Endothelial cell of umbilical vein (primary cell): ENCODE results near the gene OR51V1. TPM values are rescaled to one million over a fixed set of nuclear protein-coding genes. Genes with fewer than 3 reads are reported as not detected.

Experiments
- BruUV-seq: library from RNA; stranded (reverse); fragments of 400-500 nt; replicated peaks from 2 replicates; lab custom pipeline; 2021; lab: Mats Ljungman, UMichigan
- CTCF ChIA-PET: fragments of 300-600, 350-600 bp; sonication (Branson Sonifier 250); formaldehyde crosslinking; loops from one replicate; lab custom pipeline; 2021; ENCODE audit warnings: antibody characterized with exemption, inconsistent platforms; lab: Charles Lee
- POLR2A ChIA-PET: fragments of 300-600, 350-600 bp; sonication (Branson Sonifier 250); formaldehyde crosslinking; loops from one replicate; lab custom pipeline; 2021; ENCODE audit warnings: antibody characterized with exemption, inconsistent platforms; lab: Charles Lee
- DNase-seq: peaks from one replicate; pipeline ENCODE4 v3.0.0-alpha.2; 2011; ENCODE audit warnings: low read depth, low spot score
- FAIRE-seq: peaks from 2 replicates; lab custom pipeline; 2011; peaks lifted over from hg19 to GRCh38; lab: Jason Lieb, UNC
- H2AFZ ChIP-seq: 2 replicates; pipeline ENCODE4 v1.6.0; 2012; ENCODE audit warnings: low read depth, low read length, control low read depth, inconsistent platforms
- H3K27ac ChIP-seq: 2 replicates; pipeline ENCODE4 v1.5.1; 2011; ENCODE audit warnings: low read depth, mild to moderate bottlenecking, control low read depth, low read length, moderate library complexity; ENCODE audit not compliant: insufficient read depth
- H3K27me3 ChIP-seq, 2 experiments: 2 replicates each; pipeline versions ENCODE4 v1.6.0 to v1.6.1; 2011; ENCODE audit warnings: low read length in 2 of 2, mixed read lengths in 1 of 2; ENCODE audit not compliant: control insufficient read depth in 2 of 2, insufficient read depth in 2 of 2
- H3K36me3 ChIP-seq, 2 experiments: 2 replicates in 1 of 2; 3 replicates in 1 of 2; pipeline ENCODE4 v1.5.1; 2011; ENCODE audit warnings: low read length in 2 of 2, mild to moderate bottlenecking in 1 of 2, moderate library complexity in 1 of 2; ENCODE audit not compliant: control insufficient read depth in 2 of 2, insufficient read depth in 2 of 2; ENCODE audit errors: extremely low read depth in 1 of 2
- H3K4me1 ChIP-seq: 3 replicates; pipeline ENCODE4 v1.5.1; 2011; ENCODE audit warnings: mild to moderate bottlenecking, low read length; ENCODE audit not compliant: control insufficient read depth, insufficient read depth; ENCODE audit errors: extremely low read depth
- H3K4me2 ChIP-seq: 2 replicates; pipeline ENCODE4 v1.6.1; 2011; ENCODE audit warnings: low read length, control low read depth, mixed read lengths; ENCODE audit not compliant: insufficient read depth
- H3K4me3 ChIP-seq, 3 experiments: fragments of 200-600 bp in 1 of 3; sonication (generic), shearing (Covaris generic) in 1 of 3; replicated peaks in 1 of 3; 2 replicates each; pipeline ENCODE4 v1.5.1; 2011 to 2016; ENCODE audit warnings: control low read depth in 3 of 3, low read length in 3 of 3, mild to moderate bottlenecking in 2 of 3, inconsistent platforms in 1 of 3, low read depth in 1 of 3, moderate library complexity in 1 of 3; ENCODE audit not compliant: insufficient read depth in 1 of 3
- H3K79me2 ChIP-seq: 2 replicates; pipeline ENCODE4 v1.6.0; 2012; ENCODE audit warnings: low read length, inconsistent platforms; ENCODE audit not compliant: control insufficient read depth, insufficient read depth
- H3K9ac ChIP-seq: replicated peaks from 2 replicates; pipeline ENCODE3; 2011; ENCODE audit warnings: low read length, control low read depth; ENCODE audit not compliant: insufficient read depth; ENCODE audit errors: extremely low read depth
- H3K9me1 ChIP-seq: replicated peaks from 3 replicates; pipeline ENCODE4 v1.6.0; 2011; ENCODE audit warnings: mild to moderate bottlenecking, low read length; ENCODE audit not compliant: control insufficient read depth, insufficient read depth; ENCODE audit errors: extremely low read depth
- H3K9me3 ChIP-seq: replicated peaks from 2 replicates; pipeline ENCODE4 v1.5.1; 2012; ENCODE audit warnings: low read length, inconsistent platforms; ENCODE audit not compliant: control insufficient read depth, insufficient read depth
- H4K20me1 ChIP-seq: replicated peaks from 2 replicates; pipeline ENCODE3; 2011; ENCODE audit warnings: mild to moderate bottlenecking, low read length; ENCODE audit not compliant: control insufficient read depth, insufficient read depth; ENCODE audit errors: extremely low read depth
- EZH2 ChIP-seq: IDR thresholded peaks from 2 replicates; pipeline ENCODE4 v1.6.1; 2012; ENCODE audit warnings: borderline replicate concordance, low read depth, mild to moderate bottlenecking, moderate library complexity, low read length, inconsistent platforms; ENCODE audit not compliant: severe bottlenecking
- FOS ChIP-seq: IDR thresholded peaks from 2 replicates; pipeline ENCODE4 v1.6.1; 2011; ENCODE audit warnings: mild to moderate bottlenecking, low read length, moderate library complexity, borderline replicate concordance; ENCODE audit not compliant: insufficient read depth
- GATA2 ChIP-seq: IDR thresholded peaks from 2 replicates; pipeline ENCODE4 v1.7.0; 2011; ENCODE audit warnings: low read depth, mild to moderate bottlenecking, moderate library complexity, mixed read lengths, low read length; ENCODE audit not compliant: insufficient read length, insufficient read depth
- JUN ChIP-seq: IDR thresholded peaks from 2 replicates; pipeline ENCODE4 v1.6.1; 2011; ENCODE audit warnings: borderline replicate concordance, low read depth; ENCODE audit not compliant: insufficient read length, insufficient read depth
- MYC ChIP-seq: IDR thresholded peaks from one replicate; pipeline ENCODE4 v1.6.1; 2011; ENCODE audit warnings: mild to moderate bottlenecking, low read depth, low read length
- POLR2A ChIP-seq: IDR thresholded peaks from 2 replicates; pipeline ENCODE4 v1.6.1; 2012; ENCODE audit warnings: low read depth, mild to moderate bottlenecking, control low read depth, low read length
- POLR2AphosphoS5 ChIP-seq: IDR thresholded peaks from 2 replicates; pipeline ENCODE4 v1.6.1; 2012; ENCODE audit warnings: low read depth, mild to moderate bottlenecking, control low read depth, low read length, moderate library complexity; ENCODE audit not compliant: insufficient read depth
- dilution Hi-C: fragments of 300-500 bp; cut with MboI; formaldehyde crosslinking; loops from one replicate; pipeline ENCODE4 v1.15.0; 2019; ENCODE audit warnings: low sequenced_read_pairs; ENCODE audit not compliant: extremely low pct_ligation_motif_present
- intact Hi-C: fragments of 100-400 bp; cut with micrococcal nuclease; formaldehyde crosslinking; loops from one replicate; pipeline ENCODE4 v1.10.0; 2022
- polyA plus RNA-seq, 4 experiments: library from polyadenylated mRNA; depleted of rRNA in 3 of 4; stranded (reverse) in 3 of 4; unstranded in 1 of 4; fragments of >200 nt; gene quantifications; 2 replicates each; pipeline versions ENCODE4 v1.2.1 to v1.2.3, GENCODE V29; 2011 to 2012; ENCODE audit warnings: missing spikeins in 1 of 4
- total RNA-seq: library from RNA; stranded (reverse); gene quantifications from 2 replicates; pipeline ENCODE4 v1.2.3, GENCODE V29; 2021
- TF ChIP-seq, protein P1 (sequence below), 2 donors: IDR thresholded peaks; 1 replicate in 1 of 2; 2 replicates in 1 of 2; pipeline ENCODE4 v1.5.1; 2011; ENCODE audit warnings: low read length in 2 of 2, mild to moderate bottlenecking in 2 of 2, moderate library complexity in 2 of 2, control low read depth in 1 of 2, inconsistent platforms in 1 of 2, low read depth in 1 of 2; ENCODE audit not compliant: insufficient read depth in 1 of 2; ENCODE audit errors: extremely low read depth in 1 of 2
- TF ChIP-seq, protein P2 (sequence below): IDR thresholded peaks from 2 replicates; pipeline ENCODE4 v1.6.1; 2011; ENCODE audit not compliant: insufficient read depth, insufficient read length

Gene OR51V1
- total and polyA plus RNA-seq, 2 donors (not counting 3 experiments of a cell fraction or from before 2014, with no cell fraction given), result not detected

GRCh38 chr11:5174934-5175333, 25.5 kb downstream of the OR51V1 start:
- Histone ChIP-seq H2AFZ (no peak overlapping the region), H3K4me3 (no peak overlapping the region), H3K4me1 (no peaks in the 10 kb centered on the region), H3K9me1 (no peaks in the 10 kb centered on the region), H3K9me3 (no peaks in the 10 kb centered on the region), H4K20me1 (no peaks in the 10 kb centered on the region), H3K79me2 (no peaks in the 10 kb centered on the region), H3K27ac (no peak overlapping the region), H3K36me3 (no peaks in the 10 kb centered on the region), H3K4me2 (no peak overlapping the region), H3K9ac (no peak overlapping the region), H3K27me3 (no peaks in the 10 kb centered on the region)
- dilution Hi-C loops (no loop called here), intact Hi-C loops (no loop called here)
- BruUV-seq, result no TSS peak
- ChIA-PET POLR2A (no interaction called here), CTCF (interaction anchor here (1.1 kb wide), 1 partner anchor 22 kb away, joined by 4 read pairs; no protein-coding TSS in a partner anchor)
- FAIRE-seq (no peak), DNase-seq (no peak)
- TF ChIP-seq POLR2A (no peak), JUN (no peak), POLR2AphosphoS5 (no peak), EZH2 (no peak), FOS (no peak), GATA2 (no peak), MYC (no peak)
- TF ChIP-seq, protein P1, sequence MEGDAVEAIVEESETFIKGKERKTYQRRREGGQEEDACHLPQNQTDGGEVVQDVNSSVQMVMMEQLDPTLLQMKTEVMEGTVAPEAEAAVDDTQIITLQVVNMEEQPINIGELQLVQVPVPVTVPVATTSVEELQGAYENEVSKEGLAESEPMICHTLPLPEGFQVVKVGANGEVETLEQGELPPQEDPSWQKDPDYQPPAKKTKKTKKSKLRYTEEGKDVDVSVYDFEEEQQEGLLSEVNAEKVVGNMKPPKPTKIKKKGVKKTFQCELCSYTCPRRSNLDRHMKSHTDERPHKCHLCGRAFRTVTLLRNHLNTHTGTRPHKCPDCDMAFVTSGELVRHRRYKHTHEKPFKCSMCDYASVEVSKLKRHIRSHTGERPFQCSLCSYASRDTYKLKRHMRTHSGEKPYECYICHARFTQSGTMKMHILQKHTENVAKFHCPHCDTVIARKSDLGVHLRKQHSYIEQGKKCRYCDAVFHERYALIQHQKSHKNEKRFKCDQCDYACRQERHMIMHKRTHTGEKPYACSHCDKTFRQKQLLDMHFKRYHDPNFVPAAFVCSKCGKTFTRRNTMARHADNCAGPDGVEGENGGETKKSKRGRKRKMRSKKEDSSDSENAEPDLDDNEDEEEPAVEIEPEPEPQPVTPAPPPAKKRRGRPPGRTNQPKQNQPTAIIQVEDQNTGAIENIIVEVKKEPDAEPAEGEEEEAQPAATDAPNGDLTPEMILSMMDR (IDR thresholded peaks at IDR 0.05; ENCODE audit: extremely low read depth in 1 of 2, insufficient read depth in 1 of 2, low read depth in 1 of 2, low read length in 2 of 2), result no peak
- TF ChIP-seq, protein P2, sequence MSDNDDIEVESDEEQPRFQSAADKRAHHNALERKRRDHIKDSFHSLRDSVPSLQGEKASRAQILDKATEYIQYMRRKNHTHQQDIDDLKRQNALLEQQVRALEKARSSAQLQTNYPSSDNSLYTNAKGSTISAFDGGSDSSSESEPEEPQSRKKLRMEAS, result no peak
